Prostate gland (tissue), 2 donors: ENCODE data around the gene PEX14. TPM values are rescaled to one million over a fixed set of nuclear protein-coding genes. Genes with fewer than 3 reads are reported as not detected.

Experiments used
- DNase-seq: peaks from one replicate; pipeline ENCODE4 v3.0.0-alpha.2; 2019; ENCODE audit warnings: low spot score
- H3K27ac ChIP-seq, 2 donors: fragments of 200-600 bp; sonication (generic); 2 replicates each; pipeline ENCODE4 v1.5.1; 2017 to 2019
- H3K27me3 ChIP-seq: fragments of 200-600 bp; sonication (generic); replicated peaks from 2 replicates; pipeline ENCODE4 v1.5.1; 2019; ENCODE audit not compliant: insufficient read depth
- H3K36me3 ChIP-seq, 2 donors: fragments of 200-600 bp; sonication (generic); 1 replicate in 1 of 2; 2 replicates in 1 of 2; pipeline versions ENCODE4 v1.5.1 to v1.8.1; 2017 to 2019
- H3K4me1 ChIP-seq: fragments of 200-600 bp; sonication (generic); replicated peaks from 2 replicates; pipeline ENCODE4 v1.5.1; 2019
- H3K4me3 ChIP-seq, 2 donors: fragments of 200-600 bp; sonication (generic); 2 replicates each; pipeline ENCODE4 v1.5.1; 2017 to 2019
- H3K9me3 ChIP-seq: fragments of 200-600 bp; sonication (generic); 2 replicates; pipeline ENCODE4 v1.5.1; 2017
- POLR2A ChIP-seq: fragments of 450-650 bp; IDR thresholded peaks from one replicate; pipeline ENCODE4 v1.6.1; 2016; ENCODE audit warnings: antibody characterized with exemption, mild to moderate bottlenecking
- POLR2AphosphoS5 ChIP-seq: sonication (generic); formaldehyde crosslinking; IDR thresholded peaks from one replicate; pipeline ENCODE4 v1.6.1; 2017; ENCODE audit warnings: antibody characterized with exemption
- WGBS: methylation state at CpG from one replicate; pipeline ENCODE4 v1.1.5; 2018; 5-methylcytosine and 5-hydroxymethylcytosine counted together
- intact Hi-C: fragments of 100-400 bp; cut with DNase I; formaldehyde crosslinking; loops from one replicate; pipeline ENCODE4 v1.14.2; 2022
- total RNA-seq, 2 donors: library from RNA; depleted of rRNA; stranded (reverse); fragments of >200 nt; gene quantifications; one replicate each; pipeline ENCODE4 v1.1.0, GENCODE V29; 2016
- TF ChIP-seq, protein P1 (sequence below), 4 experiments: fragments of 200-600 bp in 2 of 4; fragments of 450-650 bp in 2 of 4; sonication (generic) in 2 of 4; IDR thresholded peaks; 1 replicate in 3 of 4; 2 replicates in 1 of 4; pipeline ENCODE4 v1.5.1; 2016 to 2019; ENCODE audit warnings: antibody characterized with exemption in 4 of 4, mild to moderate bottlenecking in 2 of 4, moderate library complexity in 2 of 4

The PEX14 gene
- total RNA-seq, 2 donors from 2014 or later: 26.1 to 34.7 TPM

DNA sequence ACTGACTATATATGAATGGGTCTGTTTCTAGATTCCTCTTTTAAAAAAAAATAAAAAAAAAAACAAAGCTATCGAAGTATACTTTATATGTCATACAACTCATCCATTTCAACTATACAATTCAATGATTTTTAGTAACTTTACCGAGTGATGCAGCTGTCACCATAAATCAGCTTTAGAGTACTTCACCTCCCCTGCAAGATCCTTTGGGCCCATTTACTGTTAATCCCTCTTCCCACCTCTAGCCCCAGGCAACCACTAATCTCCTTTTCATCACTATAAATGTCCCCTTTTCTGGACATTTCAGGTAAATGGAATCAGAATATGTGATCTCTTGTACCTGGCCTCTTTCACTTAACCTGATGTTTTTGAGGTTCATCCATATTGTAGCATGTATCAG, 133.9 kb downstream of the PEX14 start:
- Histone ChIP-seq H3K4me3 (no peak overlapping the region), H3K9me3 (no peaks in the 10 kb centered on the region), H3K36me3 (no peaks in the 10 kb centered on the region), H3K4me1 (no peaks in the 10 kb centered on the region), H3K27ac (no peak overlapping the region), H3K27me3 (no peaks in the 10 kb centered on the region)
- DNase-seq: no peak
- 65% methylated on average over 2 of the region's 2 CpGs for WGBS
- TF ChIP-seq, protein P1, sequence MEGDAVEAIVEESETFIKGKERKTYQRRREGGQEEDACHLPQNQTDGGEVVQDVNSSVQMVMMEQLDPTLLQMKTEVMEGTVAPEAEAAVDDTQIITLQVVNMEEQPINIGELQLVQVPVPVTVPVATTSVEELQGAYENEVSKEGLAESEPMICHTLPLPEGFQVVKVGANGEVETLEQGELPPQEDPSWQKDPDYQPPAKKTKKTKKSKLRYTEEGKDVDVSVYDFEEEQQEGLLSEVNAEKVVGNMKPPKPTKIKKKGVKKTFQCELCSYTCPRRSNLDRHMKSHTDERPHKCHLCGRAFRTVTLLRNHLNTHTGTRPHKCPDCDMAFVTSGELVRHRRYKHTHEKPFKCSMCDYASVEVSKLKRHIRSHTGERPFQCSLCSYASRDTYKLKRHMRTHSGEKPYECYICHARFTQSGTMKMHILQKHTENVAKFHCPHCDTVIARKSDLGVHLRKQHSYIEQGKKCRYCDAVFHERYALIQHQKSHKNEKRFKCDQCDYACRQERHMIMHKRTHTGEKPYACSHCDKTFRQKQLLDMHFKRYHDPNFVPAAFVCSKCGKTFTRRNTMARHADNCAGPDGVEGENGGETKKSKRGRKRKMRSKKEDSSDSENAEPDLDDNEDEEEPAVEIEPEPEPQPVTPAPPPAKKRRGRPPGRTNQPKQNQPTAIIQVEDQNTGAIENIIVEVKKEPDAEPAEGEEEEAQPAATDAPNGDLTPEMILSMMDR (IDR thresholded peaks at IDR 0.05): no peak
- no peak for TF ChIP-seq POLR2A
- TF ChIP-seq POLR2AphosphoS5: no peak
- intact Hi-C loops: no loop called here

DNA sequence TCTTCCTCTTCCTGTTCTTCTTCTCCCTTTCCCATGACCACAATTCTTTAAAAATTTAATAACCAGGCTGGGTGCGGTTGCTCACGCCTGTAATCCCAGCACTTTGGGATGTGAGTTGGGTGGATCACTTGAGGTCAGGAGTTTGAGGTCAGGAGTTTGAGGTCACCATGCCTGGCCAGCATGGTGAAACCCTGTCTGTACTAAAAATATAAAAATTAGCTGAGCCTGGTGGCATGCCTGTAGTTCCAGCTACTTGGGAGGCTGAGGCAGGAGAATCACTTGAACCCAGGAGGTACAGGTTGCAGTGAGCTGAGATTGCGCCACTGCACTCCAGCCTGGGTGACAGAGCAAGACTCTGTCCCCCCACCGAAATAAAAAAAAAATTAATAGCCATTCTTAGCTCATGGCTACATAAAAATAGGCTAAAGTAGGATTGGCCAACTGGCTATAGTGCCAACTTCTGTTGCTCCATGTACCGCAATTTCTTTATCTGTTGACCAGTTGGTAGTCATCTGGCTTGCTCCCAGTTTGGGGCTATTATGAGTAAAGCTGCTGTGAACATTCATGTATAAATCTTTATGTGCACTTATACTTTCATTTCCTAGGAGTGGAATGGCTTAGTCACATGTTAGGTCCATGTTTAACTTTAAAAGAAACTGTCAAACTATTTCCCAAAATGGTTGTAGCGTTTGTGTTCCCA, 136.3 kb downstream of the PEX14 start:
- DNase-seq: no peak
- TF ChIP-seq POLR2A: no peak
- TF ChIP-seq, protein P1 (IDR thresholded peaks at IDR 0.05): no peak
- no peak for TF ChIP-seq POLR2AphosphoS5

DNA sequence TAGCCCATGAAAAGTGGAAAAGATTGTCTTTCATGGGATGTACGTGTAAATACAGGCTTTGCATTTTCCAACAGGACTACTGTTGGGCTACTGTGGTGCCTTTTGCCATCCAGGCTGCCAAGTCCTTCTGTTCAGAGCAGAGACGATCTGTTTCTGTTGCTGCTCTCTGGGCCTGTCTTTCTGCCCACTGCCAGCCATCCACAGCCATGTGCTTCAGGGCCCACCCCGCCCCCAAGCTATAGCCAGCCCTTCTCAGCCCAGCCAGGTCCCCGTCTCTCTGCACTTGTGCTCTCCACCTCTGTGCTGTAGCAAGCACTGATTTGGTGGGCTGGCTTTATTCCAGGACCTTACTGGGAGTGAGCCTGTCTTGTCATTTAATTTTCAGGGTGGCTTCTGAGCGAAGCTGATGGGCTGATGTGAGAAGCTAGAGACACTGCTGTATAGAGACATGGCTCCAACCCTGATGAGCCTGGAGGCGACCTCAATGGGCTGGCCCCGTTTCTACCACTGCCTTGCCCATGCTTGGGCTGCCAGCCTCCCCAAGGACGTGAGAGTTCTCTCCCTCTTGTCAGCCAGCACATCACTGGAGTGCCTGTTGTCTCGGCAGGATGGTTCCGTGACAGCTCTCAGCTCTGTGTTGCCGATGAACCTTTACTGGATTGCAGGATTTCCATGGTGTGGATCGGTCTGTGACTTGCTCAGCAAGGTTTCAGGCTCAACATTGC, 137.8 kb downstream of the PEX14 start:
- no peaks in the 10 kb centered on the region for H3K9me3 ChIP-seq
- 85% methylated on average over 12 of the region's 12 CpGs for WGBS
- DNase-seq: no peak
- no peak overlapping the region for H3K4me3 ChIP-seq
- intact Hi-C loops: no loop called here
- H3K27me3 ChIP-seq: no peaks in the 10 kb centered on the region
- H3K27ac ChIP-seq: no peak overlapping the region
- no peaks in the 10 kb centered on the region for H3K4me1 ChIP-seq
- no peaks in the 10 kb centered on the region for H3K36me3 ChIP-seq
- TF ChIP-seq POLR2AphosphoS5: no peak
- TF ChIP-seq POLR2A: no peak
- TF ChIP-seq, protein P1 (IDR thresholded peaks at IDR 0.05): no peak

More for the DNA sequence above, 136.3 kb downstream of the PEX14 start:
- H3K36me3 ChIP-seq: no peaks in the 10 kb centered on the region
- H3K4me3 ChIP-seq: no peak overlapping the region
- H3K9me3 ChIP-seq: no peaks in the 10 kb centered on the region
- H3K4me1 ChIP-seq: no peaks in the 10 kb centered on the region
- H3K27ac ChIP-seq: no peak overlapping the region
- intact Hi-C loops: no loop called here
- no peaks in the 10 kb centered on the region for H3K27me3 ChIP-seq
- 95% methylated on average over 6 of the region's 6 CpGs for WGBS

DNA sequence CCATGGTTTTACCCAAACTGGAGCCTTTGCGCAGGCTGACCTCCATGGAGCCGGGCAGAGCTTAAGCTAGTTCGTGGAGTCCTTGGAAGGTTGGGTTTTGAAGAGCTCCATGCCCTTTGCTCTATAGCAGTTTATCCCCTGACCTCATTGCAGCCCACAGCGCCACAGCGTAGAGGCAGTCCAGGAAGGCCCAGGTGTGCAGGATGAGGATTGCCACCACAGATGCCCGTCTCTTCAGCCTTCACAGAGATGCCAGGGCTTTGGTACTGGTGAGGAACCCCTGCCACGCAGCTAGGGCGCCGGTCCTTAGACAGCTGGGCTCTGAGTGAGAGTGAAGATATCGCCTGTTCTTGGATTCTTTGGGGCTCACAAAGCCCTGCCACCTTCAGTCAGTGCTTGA, 138.6 kb downstream of the PEX14 start:
- H3K4me1 ChIP-seq: no peaks in the 10 kb centered on the region
- no peak overlapping the region for H3K4me3 ChIP-seq
- no peaks in the 10 kb centered on the region for H3K36me3 ChIP-seq
- WGBS: 99% methylated on average over 10 of the region's 10 CpGs
- H3K27ac ChIP-seq: no peak overlapping the region
- DNase-seq: no peak
- TF ChIP-seq POLR2A (no peak), POLR2AphosphoS5 (no peak)
- TF ChIP-seq, protein P1 (IDR thresholded peaks at IDR 0.05): no peak
- no peaks in the 10 kb centered on the region for H3K9me3 ChIP-seq
- intact Hi-C loops: no loop called here
- no peaks in the 10 kb centered on the region for H3K27me3 ChIP-seq
